Prostate gland (tissue), 2 donors: ENCODE results near the gene ALG14.

ENCODE experiments used
- CTCF ChIP-seq, 4 experiments: fragments of 200-600 bp in 2 of 4; fragments of 450-650 bp in 2 of 4; sonication (generic) in 2 of 4; IDR thresholded peaks; 1 replicate in 3 of 4; 2 replicates in 1 of 4; pipeline ENCODE4 v1.5.1; 2016 to 2019; ENCODE audit warnings: antibody characterized with exemption in 4 of 4, mild to moderate bottlenecking in 2 of 4, moderate library complexity in 2 of 4
- POLR2A ChIP-seq: fragments of 450-650 bp; IDR thresholded peaks from one replicate; pipeline ENCODE4 v1.6.1; 2016; ENCODE audit warnings: antibody characterized with exemption, mild to moderate bottlenecking

DNA sequence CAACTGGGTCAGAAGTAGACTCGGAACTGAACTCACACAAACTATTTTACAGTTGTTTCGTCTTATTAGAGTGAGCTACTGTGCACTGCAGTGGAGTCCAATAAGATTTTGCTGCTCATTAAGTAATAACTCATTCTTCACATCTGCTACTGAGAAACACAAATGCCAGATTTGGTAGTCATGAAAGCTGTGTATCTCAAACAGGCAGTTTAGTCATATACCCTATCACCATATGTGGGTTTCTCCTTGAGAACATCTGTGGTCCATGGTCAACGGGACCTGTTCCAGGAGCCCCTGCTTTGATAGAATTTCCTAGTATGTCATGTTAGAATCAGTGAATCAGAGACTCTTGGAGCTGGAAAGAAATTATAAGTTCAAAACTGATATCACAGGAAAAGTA lies 60.4 kb downstream of the ALG14 start:
- TF ChIP-seq CTCF (IDR thresholded peaks at IDR 0.05) = no peak
- TF ChIP-seq POLR2A = no peak
